ENCODE measurements around the gene C12orf42. TPM values are rescaled to one million over a fixed set of nuclear protein-coding genes. Genes with fewer than 3 reads are reported as not detected.

Gene C12orf42
- total and polyA plus RNA-seq, 2 of the 4 experiments (the other 2 are of a cell fraction) = not detected

- H3K56ac ChIP-seq (ENCODE audit: extremely low read depth, insufficient read depth, low read length) = no peak overlapping the region
- no peak for ATAC-seq (ENCODE audit: low read depth)
- in situ Hi-C loops (cut with MboI; ENCODE audit: low sequenced_read_pairs) (no loop called here), intact Hi-C loops (cut with micrococcal nuclease) (loop anchor here (10.0 kb wide), 1 partner anchor 767 kb away; no protein-coding TSS in a partner anchor), dilution Hi-C loops (cut with HindIII; ENCODE audit: low sequenced_read_pairs, unreplicated experiment) (no loop called here)
- no peak overlapping the region for H2BK20ac ChIP-seq (ENCODE audit: low read depth, low read length)
- no peaks in the 10 kb centered on the region for H4K20me1 ChIP-seq (ENCODE audit: insufficient read depth, low read length)
- TF ChIP-seq POLR2A (IDR thresholded peaks at IDR 0.05; ENCODE audit: low read depth, low read length) = no peak
- TF ChIP-seq, protein P1, sequence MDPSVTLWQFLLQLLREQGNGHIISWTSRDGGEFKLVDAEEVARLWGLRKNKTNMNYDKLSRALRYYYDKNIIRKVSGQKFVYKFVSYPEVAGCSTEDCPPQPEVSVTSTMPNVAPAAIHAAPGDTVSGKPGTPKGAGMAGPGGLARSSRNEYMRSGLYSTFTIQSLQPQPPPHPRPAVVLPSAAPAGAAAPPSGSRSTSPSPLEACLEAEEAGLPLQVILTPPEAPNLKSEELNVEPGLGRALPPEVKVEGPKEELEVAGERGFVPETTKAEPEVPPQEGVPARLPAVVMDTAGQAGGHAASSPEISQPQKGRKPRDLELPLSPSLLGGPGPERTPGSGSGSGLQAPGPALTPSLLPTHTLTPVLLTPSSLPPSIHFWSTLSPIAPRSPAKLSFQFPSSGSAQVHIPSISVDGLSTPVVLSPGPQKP (IDR thresholded peaks at IDR 0.05; ENCODE audit: borderline replicate concordance, low read depth, low read length) = no peak
- TF ChIP-seq FOS (IDR thresholded peaks at IDR 0.05; ENCODE audit: low read depth, low read length) = no peak
- no peak for TF ChIP-seq MAFK (IDR thresholded peaks at IDR 0.05; ENCODE audit: low read depth, low read length)
- no peak for TF ChIP-seq BHLHE40 (IDR thresholded peaks at IDR 0.05; ENCODE audit: low read depth, low read length)
- no peak for TF ChIP-seq RAD21 (IDR thresholded peaks at IDR 0.05; ENCODE audit: low read length)
- TF ChIP-seq, protein P2, sequence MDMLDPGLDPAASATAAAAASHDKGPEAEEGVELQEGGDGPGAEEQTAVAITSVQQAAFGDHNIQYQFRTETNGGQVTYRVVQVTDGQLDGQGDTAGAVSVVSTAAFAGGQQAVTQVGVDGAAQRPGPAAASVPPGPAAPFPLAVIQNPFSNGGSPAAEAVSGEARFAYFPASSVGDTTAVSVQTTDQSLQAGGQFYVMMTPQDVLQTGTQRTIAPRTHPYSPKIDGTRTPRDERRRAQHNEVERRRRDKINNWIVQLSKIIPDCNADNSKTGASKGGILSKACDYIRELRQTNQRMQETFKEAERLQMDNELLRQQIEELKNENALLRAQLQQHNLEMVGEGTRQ (IDR thresholded peaks at IDR 0.05; ENCODE audit: low read depth, low read length) = no peak
- no peak for TF ChIP-seq CEBPB (IDR thresholded peaks at IDR 0.05; ENCODE audit: low read depth, low read length)
- no peak for TF ChIP-seq MXI1 (IDR thresholded peaks at IDR 0.05; ENCODE audit: borderline replicate concordance, low read depth, low read length)
- no peak for TF ChIP-seq RCOR1 (IDR thresholded peaks at IDR 0.05; ENCODE audit: insufficient replicate concordance, low read length)
- TF ChIP-seq RFX5 (IDR thresholded peaks at IDR 0.05; ENCODE audit: low read depth, low read length) = no peak
- no peak for TF ChIP-seq CHD1 (IDR thresholded peaks at IDR 0.05; ENCODE audit: low read depth, low read length)
- TF ChIP-seq MAZ (IDR thresholded peaks at IDR 0.05; ENCODE audit: borderline replicate concordance, low read depth, low read length) = no peak
- TF ChIP-seq NFE2L2 (IDR thresholded peaks at IDR 0.05; ENCODE audit: low read depth, low read length) = no peak
- no peak overlapping the region for H3K4me2 ChIP-seq (ENCODE audit: low read depth, low read length)
- H2BK5ac ChIP-seq (ENCODE audit: low read depth, low read length, poor library complexity, severe bottlenecking) = no peak overlapping the region
- H4K8ac ChIP-seq (ENCODE audit: low read depth in 2 of 2, low read length in 2 of 2) = no peak overlapping the region
- no TSS peak for BruUV-seq (replicated peaks)
- no peak overlapping the region for H2AK5ac ChIP-seq (ENCODE audit: low read depth, low read length)
- no peak overlapping the region for H2AFZ ChIP-seq (replicated peaks; ENCODE audit: low read length, poor library complexity)
- no peak overlapping the region for H4K5ac ChIP-seq (ENCODE audit: low read depth, low read length)
- no peak for DNase-seq
- H3K9me1 ChIP-seq (ENCODE audit: insufficient read depth, low read length) = no peaks in the 10 kb centered on the region
- no peak overlapping the region for H3K18ac ChIP-seq (ENCODE audit: low read depth, low read length)
- no peak overlapping the region for H2AK9ac ChIP-seq (replicated peaks; ENCODE audit: low read depth, low read length, poor library complexity)
- ChIA-PET POLR2A (ENCODE audit: unreplicated experiment) (no interaction called here), CTCF (interaction anchor here (1.0 kb wide), 1 partner anchor 593 kb away, joined by 3 read pairs; no protein-coding TSS in a partner anchor)
- H3K4me3 ChIP-seq (ENCODE audit: insufficient read depth, low read depth, low read length) = no peak overlapping the region
- no peak overlapping the region for H3K9ac ChIP-seq (ENCODE audit: low read depth, low read length)
- WGBS, 2 experiments (ENCODE audit: extremely low coverage in 2 of 2, insufficient read length in 1 of 2) = no CpG with 5 or more reads among the region's 3 CpGs
- no peaks in the 10 kb centered on the region for H3K79me1 ChIP-seq (ENCODE audit: low read depth in 1 of 2, low read length in 2 of 2)
- H2BK120ac ChIP-seq (ENCODE audit: low read depth, low read length) = no peak overlapping the region
- no peak overlapping the region for H3K27ac ChIP-seq (ENCODE audit: insufficient read depth, low read length)
- H3K14ac ChIP-seq (replicated peaks; ENCODE audit: low read depth, low read length) = no peak overlapping the region
- H2BK15ac ChIP-seq (ENCODE audit: low read depth, low read length) = no peak overlapping the region
- no peak overlapping the region for H4K91ac ChIP-seq (ENCODE audit: insufficient read depth, low read depth, low read length)
- H3K4me1 ChIP-seq (ENCODE audit: control insufficient read depth, insufficient read depth, low read length) = no peaks in the 10 kb centered on the region
- no peaks in the 10 kb centered on the region for H3K36me3 ChIP-seq (ENCODE audit: control insufficient read depth, insufficient read depth, low read length)
- H3K4ac ChIP-seq (ENCODE audit: low read depth, low read length) = no peak overlapping the region
- H3K9me3 ChIP-seq (ENCODE audit: control insufficient read depth, insufficient read depth, low read length) = no peaks in the 10 kb centered on the region
- H3K23ac ChIP-seq (ENCODE audit: low read depth, low read length) = no peak overlapping the region
- H3K27me3 ChIP-seq (ENCODE audit: control insufficient read depth, insufficient read depth, low read length) = no peaks in the 10 kb centered on the region
Measured at GRCh38 chr12:103542078-103542477, 46.3 kb upstream of the C12orf42 start.

Measured in IMR-90 (cell line).